Measurements from ENCODE around the gene KRTAP10-7. TPM values are rescaled to one million over a fixed set of nuclear protein-coding genes. Genes with fewer than 3 reads are reported as not detected.

Gene KRTAP10-7
- not detected in 2 replicates for total RNA-seq

GRCh38 chr21:44600118-44600978 lies at the start of gene KRTAP10-7:
Gene KRTAP10-7, plus strand, starts transcription at chr21:44600597. Its CDS starts 25 bp downstream, at chr21:44600622.

GRCh38 chr21:44551340-44551961 lies 48.9 kb upstream of the KRTAP10-7 start, which contains the start of gene KRTAP10-2:
Gene KRTAP10-2, minus strand, starts transcription at chr21:44551505. Its CDS starts 47 bp downstream, at chr21:44551458.

GRCh38 chr21:44558695-44559094 lies 41.7 kb upstream of the KRTAP10-7 start, which contains the start of gene KRTAP10-3:
Gene KRTAP10-3, minus strand, starts transcription at chr21:44558795. Its CDS starts 80 bp downstream, at chr21:44558715.

GRCh38 chr21:44573630-44574456 lies 26.6 kb upstream of the KRTAP10-7 start, which contains the start of gene KRTAP10-4:
Gene KRTAP10-4, plus strand, starts transcription at chr21:44573729. Its CDS starts 30 bp downstream, at chr21:44573759.

GRCh38 chr21:44580231-44580821 lies 20.1 kb upstream of the KRTAP10-7 start, which contains the start of gene KRTAP10-5:
Gene KRTAP10-5, minus strand, starts transcription at chr21:44580604. Its CDS starts 26 bp downstream, at chr21:44580578.

GRCh38 chr21:44592446-44593311 lies 7.7 kb upstream of the KRTAP10-7 start, which contains the start of gene KRTAP10-6:
Gene KRTAP10-6, minus strand, starts transcription at chr21:44592505. Its CDS starts 21 bp downstream, at chr21:44592484.

GRCh38 chr21:44612029-44612486 lies 11.7 kb downstream of the KRTAP10-7 start, which contains the start of gene KRTAP10-8:
Gene KRTAP10-8, plus strand, starts transcription at chr21:44612079. Its CDS starts 22 bp downstream, at chr21:44612101.

GRCh38 chr21:44626673-44627143 lies 26.3 kb downstream of the KRTAP10-7 start, which contains the start of gene KRTAP10-9:
Gene KRTAP10-9, plus strand, starts transcription at chr21:44627093. Its CDS starts 79 bp downstream, at chr21:44627172.

GRCh38 chr21:44637018-44637850 lies 36.8 kb downstream of the KRTAP10-7 start, which contains the start of gene KRTAP10-10:
Gene KRTAP10-10, plus strand, starts transcription at chr21:44637356. Its CDS starts 62 bp downstream, at chr21:44637418.

GRCh38 chr21:44646366-44647221 lies 46.2 kb downstream of the KRTAP10-7 start, which contains the start of gene KRTAP10-11:
Gene KRTAP10-11, plus strand, starts transcription at chr21:44646414. Its CDS starts 45 bp downstream, at chr21:44646459.

Other genes with a start within 250 kb of the KRTAP10-7 start
- not detected in 2 replicates for gene TRPM2, start 247.0 kb upstream of the KRTAP10-7 start, total RNA-seq
- 0.64 and 1.0 TPM in 2 replicates for gene LRRC3, start 145.1 kb upstream of the KRTAP10-7 start, total RNA-seq
- not detected in 2 replicates for gene KRTAP10-1, start 60.4 kb upstream of the KRTAP10-7 start, total RNA-seq
- gene KRTAP10-2, start 49.1 kb upstream of the KRTAP10-7 start, total RNA-seq = not detected in 2 replicates
- gene KRTAP10-3, start 41.8 kb upstream of the KRTAP10-7 start, total RNA-seq = not detected in 2 replicates
- not detected in 2 replicates for gene KRTAP10-4, start 26.9 kb upstream of the KRTAP10-7 start, total RNA-seq
- gene KRTAP10-5, start 20.0 kb upstream of the KRTAP10-7 start, total RNA-seq = not detected in 2 replicates
- gene KRTAP10-6, start 8.1 kb upstream of the KRTAP10-7 start, total RNA-seq = not detected in 2 replicates
- gene KRTAP10-8, start 11.5 kb downstream of the KRTAP10-7 start, total RNA-seq = not detected in 2 replicates
- gene KRTAP10-9, start 26.5 kb downstream of the KRTAP10-7 start, total RNA-seq = not detected in 2 replicates
- gene KRTAP10-10, start 36.8 kb downstream of the KRTAP10-7 start, total RNA-seq = not detected in 2 replicates
- not detected in 2 replicates for gene KRTAP10-11, start 45.8 kb downstream of the KRTAP10-7 start, total RNA-seq
- gene KRTAP12-4, start 54.1 kb downstream of the KRTAP10-7 start, total RNA-seq = not detected in 2 replicates
- gene KRTAP12-3, start 57.3 kb downstream of the KRTAP10-7 start, total RNA-seq = not detected in 2 replicates
- not detected in 2 replicates for gene KRTAP12-2, start 66.3 kb downstream of the KRTAP10-7 start, total RNA-seq
- gene KRTAP12-1, start 81.6 kb downstream of the KRTAP10-7 start, total RNA-seq = not detected in 2 replicates
- not detected in 2 replicates for gene KRTAP10-12, start 96.6 kb downstream of the KRTAP10-7 start, total RNA-seq
- gene TSPEAR, start 111.0 kb downstream of the KRTAP10-7 start, total RNA-seq = not detected in 2 replicates
- 26.0 and 36.0 TPM in 2 replicates for gene UBE2G2, start 201.2 kb downstream of the KRTAP10-7 start, total RNA-seq
- gene SUMO3, start 217.5 kb downstream of the KRTAP10-7 start, total RNA-seq = 71.9 and 80.0 TPM in 2 replicates